ENCODE measurements around the gene ATP6V0E2.
A peak's percentile ranks its signal among the peaks of the same experiment; 100 is the strongest.

Gene ATP6V0E2

GRCh38 chr7:149833495-149834130 lies 40.2 kb upstream of the ATP6V0E2 start:
- H3K4me3 ChIP-seq (ENCODE audit: low read depth, low read length), result no peak overlapping the region
- no peak for TF ChIP-seq CTCF (IDR thresholded peaks at IDR 0.05; ENCODE audit: borderline replicate concordance, insufficient read depth, low read depth, low read length)

DNA sequence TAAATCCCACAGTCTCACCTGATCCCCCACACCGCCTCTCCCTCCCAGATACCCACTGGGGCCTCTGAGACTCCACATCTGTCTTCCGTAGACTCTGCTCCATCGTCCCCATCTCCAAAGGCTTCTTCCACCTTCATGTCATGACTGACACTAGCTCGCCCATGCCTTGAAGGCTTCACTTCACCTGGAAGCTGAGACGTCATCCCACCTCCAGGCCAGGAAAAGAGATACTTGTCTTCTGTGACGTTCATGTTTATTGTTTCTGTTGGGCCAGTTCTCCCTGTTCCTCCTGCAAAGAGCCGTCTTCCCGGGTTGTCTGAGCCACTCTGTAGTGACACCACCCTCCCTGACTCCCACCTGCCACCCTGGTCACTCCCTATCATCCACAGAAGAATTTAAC lies 39.2 kb upstream of the ATP6V0E2 start:
- no peak overlapping the region for H3K4me3 ChIP-seq (ENCODE audit: low read depth, low read length)
- no peak for TF ChIP-seq CTCF (IDR thresholded peaks at IDR 0.05; ENCODE audit: borderline replicate concordance, insufficient read depth, low read depth, low read length)

GRCh38 chr7:149836434-149836833 lies 37.3 kb upstream of the ATP6V0E2 start:
- no peak for TF ChIP-seq CTCF (IDR thresholded peaks at IDR 0.05; ENCODE audit: borderline replicate concordance, insufficient read depth, low read depth, low read length)
- H3K4me3 ChIP-seq (ENCODE audit: low read depth, low read length), result no peak overlapping the region

GRCh38 chr7:149837564-149838223 lies 36.1 kb upstream of the ATP6V0E2 start:
- TF ChIP-seq CTCF (IDR thresholded peaks at IDR 0.05; ENCODE audit: borderline replicate concordance, insufficient read depth, low read depth, low read length), result no peak
- no peak overlapping the region for H3K4me3 ChIP-seq (ENCODE audit: low read depth, low read length)

DNA sequence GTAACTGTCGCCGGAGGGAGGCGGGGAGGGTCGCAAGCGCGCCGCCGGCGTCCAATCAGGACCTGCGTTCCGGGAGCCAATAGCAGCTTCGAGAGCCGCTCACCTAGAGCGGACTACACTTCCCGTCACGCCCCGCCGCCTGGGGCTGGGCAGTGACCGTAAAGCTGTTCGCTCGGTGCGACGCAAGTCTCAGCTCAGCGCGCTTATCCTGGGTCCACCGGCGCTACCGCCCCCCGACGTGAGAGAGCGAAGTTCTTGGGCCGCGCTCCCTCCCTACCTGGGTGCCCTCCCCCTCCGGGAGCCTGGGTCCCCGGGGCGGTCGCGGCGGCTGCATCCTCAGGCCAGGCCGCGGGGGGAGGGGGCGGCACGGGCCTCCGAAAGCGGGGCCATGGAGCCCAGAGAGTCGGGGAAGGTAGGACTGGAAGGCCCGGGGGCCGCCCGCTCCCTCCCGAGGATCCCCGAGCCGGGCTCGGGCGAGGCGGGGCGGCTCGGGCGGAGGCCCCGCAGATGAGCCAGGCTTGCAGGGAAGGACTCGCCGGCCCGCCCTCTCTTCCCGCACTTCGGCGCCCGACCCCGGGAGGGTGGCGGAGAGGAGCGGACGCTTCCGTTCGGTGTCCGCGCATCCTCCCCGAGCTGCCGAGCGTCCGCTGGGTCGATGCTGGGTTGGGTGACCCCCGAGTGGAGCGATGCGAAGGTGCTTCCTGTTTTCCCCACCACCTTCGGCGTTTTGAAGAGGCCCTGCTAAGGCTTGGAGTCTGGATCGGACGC lies 35.4 kb upstream of the ATP6V0E2 start, which contains the start of gene ZNF862:
Gene ZNF862, plus strand, starts transcription at position 152 of the 768 bp plus-strand sequence. Its CDS starts 237 bp downstream, at position 389.
- no peak for TF ChIP-seq CTCF (IDR thresholded peaks at IDR 0.05; ENCODE audit: borderline replicate concordance, insufficient read depth, low read depth, low read length)

GRCh38 chr7:149838992-149839408 lies 34.8 kb upstream of the ATP6V0E2 start:
- no peak for TF ChIP-seq CTCF (IDR thresholded peaks at IDR 0.05; ENCODE audit: borderline replicate concordance, insufficient read depth, low read depth, low read length)
- H3K4me3 ChIP-seq (ENCODE audit: low read depth, low read length), result peak overlapping the region; percentile 90

More for the DNA sequence above, 35.4 kb upstream of the ATP6V0E2 start, which contains the start of gene ZNF862:
- peak within 1 kb of the TSS; percentile 90 for H3K4me3 ChIP-seq (ENCODE audit: low read depth, low read length)
